ENCODE data around the gene CALR. TPM values are rescaled to one million over a fixed set of nuclear protein-coding genes. Genes with fewer than 3 reads are reported as not detected.

Gene CALR
- total and polyA plus RNA-seq, 2 donors (not counting 3 experiments of a cell fraction or from before 2014, with no cell fraction given), result 1,135 to 1,636 TPM

DNA sequence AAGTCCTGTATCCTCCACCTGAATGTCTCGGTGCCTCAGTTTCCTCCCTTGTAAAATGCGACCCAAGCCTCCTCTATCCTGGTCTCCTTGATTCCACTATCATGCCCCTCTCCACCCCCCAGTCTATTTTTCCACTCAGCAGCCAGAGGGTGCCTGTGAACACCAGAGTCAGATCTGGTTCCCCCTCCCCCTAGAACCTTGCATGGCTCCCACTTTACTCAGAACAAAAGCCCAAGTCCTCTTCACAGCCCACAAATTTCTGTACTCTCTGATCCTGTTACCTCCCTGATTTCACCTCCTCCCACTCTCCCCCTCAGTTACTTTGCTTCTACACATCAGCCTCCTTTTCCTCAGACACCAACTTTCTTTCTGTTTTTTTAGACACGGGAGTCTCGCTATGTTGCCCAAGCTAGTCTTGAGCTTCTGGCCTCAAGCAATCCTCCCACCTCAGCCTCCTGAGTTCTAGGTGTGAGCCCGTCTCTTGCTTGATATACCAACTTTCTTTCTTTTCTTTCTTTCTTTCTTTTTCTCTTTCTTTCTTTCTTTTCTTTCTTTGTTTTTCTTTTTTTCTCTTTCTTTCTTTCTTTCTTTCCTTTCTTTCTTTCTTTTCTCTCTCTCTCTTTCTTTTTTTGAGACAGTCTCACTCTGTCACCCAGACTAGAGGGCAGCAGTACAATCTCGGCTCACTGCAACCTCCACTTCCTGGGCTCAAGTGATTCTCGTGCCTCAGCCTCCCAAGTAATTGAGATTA is 31.8 kb downstream of the CALR start:
- FAIRE-seq, result no peak

DNA sequence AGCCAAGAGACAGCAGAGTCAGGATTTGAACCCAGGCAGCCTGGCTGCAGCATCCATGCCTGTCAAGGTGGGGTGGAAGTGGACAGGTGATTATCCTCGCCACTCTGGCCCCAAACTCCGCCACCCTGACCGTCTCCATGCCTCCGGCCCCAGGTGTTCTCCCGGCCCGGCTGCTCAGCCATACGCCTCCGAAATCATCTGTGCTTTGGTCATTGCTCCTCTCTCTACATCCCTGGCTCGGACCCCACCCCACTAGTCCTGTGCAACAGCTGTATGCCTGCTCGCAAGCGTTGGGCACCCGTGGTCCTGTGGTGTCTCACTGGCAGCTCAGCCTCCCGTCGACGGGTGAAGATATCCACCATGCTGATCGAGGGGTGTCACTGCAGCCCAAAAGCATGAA is 34.8 kb downstream of the CALR start:
- no peaks in the 10 kb centered on the region for H3K4me1 ChIP-seq (ENCODE audit: control insufficient read depth, extremely low read depth, insufficient read depth, low read length)
- no peak overlapping the region for H3K27ac ChIP-seq (ENCODE audit: insufficient read depth, low read depth, low read length)
- H3K27me3 ChIP-seq (ENCODE audit: control insufficient read depth in 2 of 2, insufficient read depth in 2 of 2, low read length in 2 of 2), result no peaks in the 10 kb centered on the region
- no peaks in the 10 kb centered on the region for H4K20me1 ChIP-seq (replicated peaks; ENCODE audit: control insufficient read depth, extremely low read depth, insufficient read depth, low read length)
- TF ChIP-seq EZH2 (IDR thresholded peaks at IDR 0.05; ENCODE audit: borderline replicate concordance, low read depth, low read length, severe bottlenecking), result no peak
- TF ChIP-seq, protein P1, sequence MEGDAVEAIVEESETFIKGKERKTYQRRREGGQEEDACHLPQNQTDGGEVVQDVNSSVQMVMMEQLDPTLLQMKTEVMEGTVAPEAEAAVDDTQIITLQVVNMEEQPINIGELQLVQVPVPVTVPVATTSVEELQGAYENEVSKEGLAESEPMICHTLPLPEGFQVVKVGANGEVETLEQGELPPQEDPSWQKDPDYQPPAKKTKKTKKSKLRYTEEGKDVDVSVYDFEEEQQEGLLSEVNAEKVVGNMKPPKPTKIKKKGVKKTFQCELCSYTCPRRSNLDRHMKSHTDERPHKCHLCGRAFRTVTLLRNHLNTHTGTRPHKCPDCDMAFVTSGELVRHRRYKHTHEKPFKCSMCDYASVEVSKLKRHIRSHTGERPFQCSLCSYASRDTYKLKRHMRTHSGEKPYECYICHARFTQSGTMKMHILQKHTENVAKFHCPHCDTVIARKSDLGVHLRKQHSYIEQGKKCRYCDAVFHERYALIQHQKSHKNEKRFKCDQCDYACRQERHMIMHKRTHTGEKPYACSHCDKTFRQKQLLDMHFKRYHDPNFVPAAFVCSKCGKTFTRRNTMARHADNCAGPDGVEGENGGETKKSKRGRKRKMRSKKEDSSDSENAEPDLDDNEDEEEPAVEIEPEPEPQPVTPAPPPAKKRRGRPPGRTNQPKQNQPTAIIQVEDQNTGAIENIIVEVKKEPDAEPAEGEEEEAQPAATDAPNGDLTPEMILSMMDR (IDR thresholded peaks at IDR 0.05; ENCODE audit: extremely low read depth in 1 of 2, insufficient read depth in 1 of 2, low read depth in 1 of 2, low read length in 2 of 2), result no peak
- TF ChIP-seq FOS (IDR thresholded peaks at IDR 0.05; ENCODE audit: borderline replicate concordance, insufficient read depth, low read length), result no peak
- no peak for TF ChIP-seq GATA2 (IDR thresholded peaks at IDR 0.05; ENCODE audit: insufficient read depth, insufficient read length, low read depth, low read length)
- H2AFZ ChIP-seq (ENCODE audit: low read depth, low read length), result no peak overlapping the region
- no peaks in the 10 kb centered on the region for H3K9me3 ChIP-seq (replicated peaks; ENCODE audit: control insufficient read depth, insufficient read depth, low read length)
- no TSS peak for BruUV-seq (replicated peaks)
- DNase-seq (ENCODE audit: low read depth, low spot score) (no peak), FAIRE-seq (no peak)
- no peaks in the 10 kb centered on the region for H3K9me1 ChIP-seq (replicated peaks; ENCODE audit: control insufficient read depth, extremely low read depth, insufficient read depth, low read length)
- CTCF ChIA-PET, result interaction anchor here (1.4 to 13.4 kb wide), 2 partner anchors 120 to 128 kb away, joined by 3 to 543 read pairs; no protein-coding TSS in a partner anchor
- no peaks in the 10 kb centered on the region for H3K79me2 ChIP-seq (ENCODE audit: control insufficient read depth, insufficient read depth, low read length)
- POLR2A ChIA-PET, result no interaction called here
- dilution Hi-C loops (cut with MboI; ENCODE audit: extremely low pct_ligation_motif_present, low sequenced_read_pairs), result no loop called here
- H3K9ac ChIP-seq (replicated peaks; ENCODE audit: extremely low read depth, insufficient read depth, low read length), result no peak overlapping the region
- H3K4me3 ChIP-seq (replicated peaks in 1 of 3; ENCODE audit: insufficient read depth in 1 of 3, low read depth in 1 of 3, low read length in 3 of 3), result no peak overlapping the region
- intact Hi-C loops (cut with micrococcal nuclease), result no loop called here
- H3K36me3 ChIP-seq (ENCODE audit: control insufficient read depth in 2 of 2, extremely low read depth in 1 of 2, insufficient read depth in 2 of 2, low read length in 2 of 2), result no peaks in the 10 kb centered on the region
- H3K4me2 ChIP-seq (ENCODE audit: insufficient read depth, low read length), result no peak overlapping the region

More for the DNA sequence above, 31.8 kb downstream of the CALR start:
- TF ChIP-seq MYC (IDR thresholded peaks at IDR 0.05; ENCODE audit: low read depth, low read length), result no peak
- TF ChIP-seq POLR2A (IDR thresholded peaks at IDR 0.05; ENCODE audit: low read depth, low read length), result no peak
- TF ChIP-seq GATA2 (IDR thresholded peaks at IDR 0.05; ENCODE audit: insufficient read depth, insufficient read length, low read depth, low read length), result no peak
- no peak for TF ChIP-seq FOS (IDR thresholded peaks at IDR 0.05; ENCODE audit: borderline replicate concordance, insufficient read depth, low read length)
- TF ChIP-seq JUN (IDR thresholded peaks at IDR 0.05; ENCODE audit: borderline replicate concordance, insufficient read depth, insufficient read length, low read depth), result no peak
- TF ChIP-seq, protein P2, sequence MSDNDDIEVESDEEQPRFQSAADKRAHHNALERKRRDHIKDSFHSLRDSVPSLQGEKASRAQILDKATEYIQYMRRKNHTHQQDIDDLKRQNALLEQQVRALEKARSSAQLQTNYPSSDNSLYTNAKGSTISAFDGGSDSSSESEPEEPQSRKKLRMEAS (IDR thresholded peaks at IDR 0.05; ENCODE audit: insufficient read depth, insufficient read length), result no peak
- H3K4me2 ChIP-seq (ENCODE audit: insufficient read depth, low read length), result no peak overlapping the region
- ChIA-PET POLR2A (no interaction called here), CTCF (interaction anchor here (1.0 kb wide), 1 partner anchor 124 kb away, joined by 3 read pairs; no protein-coding TSS in a partner anchor)
- BruUV-seq (replicated peaks), result no TSS peak
- H3K9me1 ChIP-seq (replicated peaks; ENCODE audit: control insufficient read depth, extremely low read depth, insufficient read depth, low read length), result no peaks in the 10 kb centered on the region
- H3K9ac ChIP-seq (replicated peaks; ENCODE audit: extremely low read depth, insufficient read depth, low read length), result no peak overlapping the region
- no peaks in the 10 kb centered on the region for H4K20me1 ChIP-seq (replicated peaks; ENCODE audit: control insufficient read depth, extremely low read depth, insufficient read depth, low read length)
- H3K4me3 ChIP-seq (replicated peaks in 1 of 3; ENCODE audit: insufficient read depth in 1 of 3, low read depth in 1 of 3, low read length in 3 of 3), result no peak overlapping the region
- no peak for DNase-seq (ENCODE audit: low read depth, low spot score)
- no peaks in the 10 kb centered on the region for H3K36me3 ChIP-seq (ENCODE audit: control insufficient read depth in 2 of 2, extremely low read depth in 1 of 2, insufficient read depth in 2 of 2, low read length in 2 of 2)
- H2AFZ ChIP-seq (ENCODE audit: low read depth, low read length), result no peak overlapping the region
- H3K27me3 ChIP-seq (ENCODE audit: control insufficient read depth in 2 of 2, insufficient read depth in 2 of 2, low read length in 2 of 2), result no peaks in the 10 kb centered on the region
- peaks cover under 1% of the 10 kb centered on the region for H3K4me1 ChIP-seq (ENCODE audit: control insufficient read depth, extremely low read depth, insufficient read depth, low read length)
- intact Hi-C loops (cut with micrococcal nuclease) (no loop called here), dilution Hi-C loops (cut with MboI; ENCODE audit: extremely low pct_ligation_motif_present, low sequenced_read_pairs) (no loop called here)
- H3K9me3 ChIP-seq (replicated peaks; ENCODE audit: control insufficient read depth, insufficient read depth, low read length), result no peaks in the 10 kb centered on the region
- H3K79me2 ChIP-seq (ENCODE audit: control insufficient read depth, insufficient read depth, low read length), result no peaks in the 10 kb centered on the region
- H3K27ac ChIP-seq (ENCODE audit: insufficient read depth, low read depth, low read length), result no peak overlapping the region

All from endothelial cell of umbilical vein (primary cell).